Adipose tissue (tissue), 3 donors: ENCODE results near the gene MSMB. TPM values are rescaled to one million over a fixed set of nuclear protein-coding genes. Genes with fewer than 3 reads are reported as not detected.
A peak's percentile ranks its signal among the peaks of the same experiment; 100 is the strongest.

ENCODE experiments used
- H3K27ac ChIP-seq: one replicate; pipeline ENCODE4 v1.5.1; 2013; ENCODE audit warnings: low read depth, low read length
- WGBS, 3 donors: extraction: QIAGEN DNeasy Blood & Tissue Kit; methylation state at CpG; one replicate each; pipeline ENCODE4 v1.1.7; 2013; 5-methylcytosine and 5-hydroxymethylcytosine counted together
- polyA plus RNA-seq, 3 donors: library from polyadenylated mRNA; stranded (reverse); fragments of 200-250 nt; gene quantifications; one replicate each; pipeline ENCODE4 v1.2.3, GENCODE V29; 2013
- donor health status: healthy with polysubstance abuse.
- donor health status: Bipolar disorder and iron deficiency.
- donor health status: healthy.

The MSMB gene
- polyA plus RNA-seq, 3 donors: not detected

DNA sequence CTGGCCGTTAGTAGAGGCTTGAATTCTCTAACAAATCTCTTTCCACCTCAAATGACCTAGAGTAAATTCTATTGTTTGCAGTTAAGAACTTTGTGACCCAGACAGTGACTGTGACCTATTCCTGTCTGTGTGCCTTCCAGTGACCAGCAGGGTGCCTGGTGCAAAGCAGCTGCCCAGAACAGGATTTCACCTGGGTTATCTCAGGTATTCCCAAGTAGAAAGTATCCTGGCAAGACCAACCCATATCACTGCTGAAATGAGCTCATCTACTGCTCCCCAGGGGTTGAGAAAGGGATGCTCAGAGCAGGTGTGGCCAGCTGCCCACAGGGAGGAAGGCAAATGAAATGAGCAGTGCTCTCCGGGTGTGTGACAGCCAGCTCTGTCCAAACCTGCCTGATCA is 2.1 kb upstream of the MSMB start:
- WGBS, 3 donors: 36 to 47% (median 46%) methylated on average over 2 of the region's 2 CpGs
- no peak overlapping the region for H3K27ac ChIP-seq

DNA sequence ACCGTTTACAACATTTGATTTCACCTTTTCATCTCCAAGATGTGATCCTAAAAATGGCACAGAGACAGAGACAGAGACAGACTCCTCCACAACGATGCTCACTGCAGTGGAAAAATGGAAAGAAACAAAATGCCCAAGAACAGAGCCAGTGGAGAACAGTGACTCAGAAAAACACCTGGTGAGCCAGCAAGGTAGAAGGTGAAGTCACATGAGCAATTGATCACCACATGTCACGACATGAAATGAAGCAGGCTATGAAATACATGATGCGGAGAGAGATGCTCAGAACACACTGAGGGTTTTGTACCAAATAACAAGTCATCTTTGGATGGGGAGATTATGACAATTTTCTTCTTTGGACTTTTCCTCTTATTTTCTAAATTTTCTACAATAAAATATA is 3.5 kb downstream of the MSMB start:
- WGBS, 3 donors: 47 to 73% (median 71%) methylated on average over 4 of the region's 4 CpGs
- no peak overlapping the region for H3K27ac ChIP-seq

DNA sequence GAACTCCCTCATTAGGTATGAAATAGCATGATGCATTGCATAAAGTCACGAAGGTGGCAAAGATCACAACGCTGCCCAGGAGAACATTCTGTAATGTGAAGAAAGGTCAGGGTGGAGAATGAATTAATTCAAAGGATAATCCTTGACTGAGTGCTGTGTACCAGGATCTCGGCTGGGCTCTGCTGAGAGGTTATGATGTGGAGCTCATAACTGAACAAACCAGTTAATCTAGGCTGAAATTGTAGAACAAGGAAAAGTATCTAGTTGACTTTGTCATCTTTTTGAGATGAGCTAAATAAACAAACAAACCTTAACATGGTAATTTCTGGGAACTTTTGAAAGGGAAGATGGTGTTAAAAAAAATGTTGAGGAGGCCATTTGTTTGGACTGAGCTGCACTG is 6.1 kb downstream of the MSMB start:
- no peak overlapping the region for H3K27ac ChIP-seq
- WGBS, 3 donors: 75 to 90% (median 86%) methylated on average over 3 of the region's 3 CpGs

DNA sequence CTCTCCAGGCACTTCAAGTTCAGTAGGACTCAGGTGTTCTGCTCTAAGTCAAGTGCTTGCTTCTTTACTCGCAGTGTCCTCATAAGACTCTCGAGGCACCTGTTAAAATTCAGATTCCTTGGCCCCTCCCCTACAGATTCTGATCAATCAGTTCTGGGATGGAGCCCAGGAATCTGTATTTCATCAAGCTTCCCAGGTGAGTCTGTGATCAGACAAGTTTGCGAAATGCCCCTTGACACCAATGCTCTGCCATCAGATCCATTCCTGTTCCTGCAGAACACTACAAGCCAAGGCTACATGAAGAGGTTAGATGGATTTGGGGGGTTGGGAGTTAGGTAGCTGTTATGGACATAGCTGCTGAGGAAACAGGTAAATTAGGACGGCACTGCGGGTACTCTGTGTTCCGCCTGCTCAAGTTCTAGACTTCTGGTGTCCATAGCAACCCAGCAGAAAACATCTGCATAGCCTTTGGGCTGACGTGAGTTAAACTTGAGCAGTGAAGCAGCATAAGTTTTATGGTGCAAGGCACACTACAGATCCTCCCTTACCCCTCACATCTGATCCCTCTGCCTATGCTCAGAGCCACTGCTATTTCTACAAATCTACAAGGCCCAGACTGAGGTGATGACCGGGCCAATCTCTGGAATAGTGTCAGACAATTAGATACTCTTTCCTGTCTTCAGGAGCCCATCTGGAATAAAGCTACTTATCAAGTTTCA is 8.8 kb downstream of the MSMB start:
- H3K27ac ChIP-seq: no peak overlapping the region
- WGBS, 3 donors: 87 to 90% (median 90%) methylated on average over 8 of the region's 8 CpGs

DNA sequence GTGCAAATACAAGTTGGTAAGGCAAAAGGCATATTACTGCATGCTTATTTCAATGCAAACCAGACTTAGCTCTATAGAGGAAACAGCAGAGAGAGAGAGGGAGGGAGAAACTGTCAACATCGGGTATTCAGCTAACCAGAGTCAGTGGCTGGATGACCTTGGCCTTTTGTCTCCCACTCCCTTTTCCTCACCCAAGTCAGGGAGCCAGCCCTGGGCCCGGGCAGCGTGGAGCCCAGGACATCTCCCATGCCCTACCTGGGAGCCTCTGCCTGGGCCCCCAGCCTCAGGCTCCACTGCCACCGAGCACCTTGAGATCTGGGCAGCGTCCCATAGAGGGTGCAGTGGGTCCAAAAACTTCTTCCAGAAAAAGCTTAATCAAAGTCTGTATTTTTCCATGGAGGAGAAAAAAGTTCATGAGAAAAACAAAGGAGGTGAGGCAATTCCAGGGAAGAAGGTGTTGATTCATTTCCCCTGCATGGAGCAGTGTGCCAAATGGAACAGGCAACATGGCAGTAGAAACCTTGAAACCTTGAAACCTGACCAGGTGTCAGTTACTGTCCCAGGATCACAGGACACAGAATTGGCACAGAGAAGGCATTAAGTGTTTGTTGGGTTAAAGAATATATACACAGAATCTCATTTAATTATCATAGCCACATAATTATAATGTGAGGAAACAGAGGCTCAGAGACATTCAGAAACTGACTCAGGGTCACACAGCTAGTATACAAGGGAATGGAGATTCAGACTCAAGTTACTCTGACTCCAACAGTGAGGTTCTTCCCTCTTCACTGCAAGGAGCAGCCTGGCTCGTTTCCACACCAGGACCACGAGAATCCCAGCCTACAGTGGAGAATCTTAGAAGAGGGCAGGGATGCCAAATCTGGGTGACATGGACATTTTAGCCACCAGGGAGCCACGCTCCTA is 9.9 kb downstream of the MSMB start:
- WGBS, 3 donors: 56 to 70% (median 57%) methylated on average over 8 of the region's 8 CpGs
- no peak overlapping the region for H3K27ac ChIP-seq

DNA sequence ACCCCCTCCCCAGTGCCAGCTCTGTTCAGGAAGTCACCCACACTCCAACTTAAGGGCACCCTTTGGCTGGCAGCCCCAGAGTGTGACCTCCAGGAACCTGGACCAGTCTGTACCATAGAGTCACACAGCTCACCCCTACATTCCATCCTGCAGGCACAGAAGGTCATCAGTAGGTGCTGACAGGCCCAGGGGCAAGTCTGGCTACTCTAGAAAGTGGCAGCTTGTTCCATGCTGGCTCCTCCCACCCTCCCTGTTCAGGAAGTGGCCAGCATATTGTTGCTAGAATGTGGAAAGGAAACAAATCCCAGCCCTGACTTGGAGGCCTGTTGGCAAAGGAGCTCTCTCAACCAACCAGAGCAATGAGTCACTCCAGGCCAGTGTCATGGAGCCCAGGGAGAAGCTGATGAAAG is 12.5 kb downstream of the MSMB start:
- no peak overlapping the region for H3K27ac ChIP-seq

DNA sequence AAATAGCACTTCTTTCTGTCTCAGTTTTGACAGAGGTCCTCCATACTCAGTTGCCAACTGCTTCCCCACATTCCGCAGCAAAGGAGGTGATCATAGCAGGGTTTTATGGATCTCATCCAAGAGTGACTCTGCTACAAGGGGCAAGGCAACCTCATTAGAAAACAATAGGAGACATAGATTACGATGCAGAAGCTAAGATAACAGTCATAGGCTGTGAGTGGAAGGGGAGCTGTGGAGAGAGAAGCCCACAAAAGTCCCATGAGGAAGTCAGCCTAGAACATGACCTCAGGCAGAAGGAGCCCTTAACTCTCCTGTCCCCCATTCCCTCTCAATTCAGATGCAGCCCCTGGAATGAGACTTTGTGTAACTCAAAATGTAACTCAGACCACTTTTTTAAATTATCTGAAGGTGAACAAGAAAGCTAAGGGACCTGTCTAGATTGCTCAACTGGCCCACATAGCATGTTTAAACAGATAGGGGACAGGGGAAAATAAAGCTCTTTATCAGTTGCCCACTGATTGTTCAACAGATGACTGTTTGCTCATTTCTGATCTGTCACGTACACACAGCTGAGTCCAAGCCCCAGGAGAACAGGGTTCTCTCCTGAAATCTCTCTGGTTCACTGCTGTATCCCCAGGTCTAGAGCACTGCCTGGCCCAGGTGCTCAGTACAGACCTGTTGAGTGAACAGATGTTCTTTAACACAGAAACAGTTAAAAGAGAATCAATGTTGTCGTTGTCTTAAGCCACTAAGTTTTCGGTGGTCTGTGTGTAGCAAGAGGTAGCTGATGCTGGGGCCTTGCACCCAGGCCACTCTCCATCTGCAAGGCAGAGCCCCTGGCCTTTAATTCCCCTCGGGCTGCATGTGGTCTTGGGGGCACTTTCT is 14.2 kb downstream of the MSMB start:
- H3K27ac ChIP-seq: no peak overlapping the region
- 57 to 78% (median 71%) methylated on average over 6 of the region's 6 CpGs for WGBS, 3 donors

DNA sequence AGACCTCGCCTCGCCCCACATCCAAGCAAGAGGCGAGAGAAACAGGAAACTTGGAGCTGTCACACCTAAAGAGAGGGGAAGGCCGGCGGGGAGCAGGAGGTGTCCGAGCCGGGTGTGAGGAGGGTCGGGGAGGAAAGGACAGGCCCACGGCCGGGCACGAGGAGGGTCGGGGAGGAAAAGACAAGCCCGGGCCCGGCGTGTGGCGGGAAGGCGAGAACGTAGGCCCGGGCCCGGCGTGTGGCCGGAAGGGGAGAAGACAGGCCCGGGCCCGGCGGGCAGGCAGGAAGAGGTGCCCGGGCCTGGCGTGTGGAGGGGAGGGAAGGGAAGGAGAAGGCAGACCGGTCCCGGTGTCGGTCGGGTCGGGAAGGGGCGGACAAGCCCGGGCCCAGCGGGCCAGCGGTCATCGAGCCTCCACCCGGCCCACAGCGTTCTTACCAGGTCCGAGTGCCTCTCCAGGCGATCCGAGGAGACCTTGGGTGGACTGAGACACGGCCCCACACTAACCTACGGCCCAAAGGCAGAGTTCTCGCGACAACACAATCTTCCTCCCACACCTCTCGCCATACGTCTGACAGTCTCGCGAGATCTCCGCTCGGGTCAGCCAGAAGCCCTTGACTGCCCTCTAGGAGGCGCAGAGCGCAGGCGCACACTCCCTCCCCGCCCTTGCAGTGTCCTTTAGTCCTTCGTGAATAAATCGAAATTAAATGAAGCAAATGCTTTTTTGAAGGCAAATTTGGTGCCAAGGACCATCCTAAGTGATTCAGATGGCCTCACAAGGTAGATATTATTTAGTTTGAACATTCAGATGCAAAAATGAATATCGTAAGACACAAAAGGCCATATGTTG is 15.8 kb downstream of the MSMB start, which contains the start of gene NCOA4:
Gene NCOA4 (minus strand): TSS at position 533 of the 847 bp plus-strand sequence. CDS start 13,943 bp downstream, outside the sequence.
- peak within 1 kb of the TSS; percentile 71 for H3K27ac ChIP-seq
- WGBS, 3 donors: 1% methylated on average over 54 to 59 of the region's 59 CpGs

DNA sequence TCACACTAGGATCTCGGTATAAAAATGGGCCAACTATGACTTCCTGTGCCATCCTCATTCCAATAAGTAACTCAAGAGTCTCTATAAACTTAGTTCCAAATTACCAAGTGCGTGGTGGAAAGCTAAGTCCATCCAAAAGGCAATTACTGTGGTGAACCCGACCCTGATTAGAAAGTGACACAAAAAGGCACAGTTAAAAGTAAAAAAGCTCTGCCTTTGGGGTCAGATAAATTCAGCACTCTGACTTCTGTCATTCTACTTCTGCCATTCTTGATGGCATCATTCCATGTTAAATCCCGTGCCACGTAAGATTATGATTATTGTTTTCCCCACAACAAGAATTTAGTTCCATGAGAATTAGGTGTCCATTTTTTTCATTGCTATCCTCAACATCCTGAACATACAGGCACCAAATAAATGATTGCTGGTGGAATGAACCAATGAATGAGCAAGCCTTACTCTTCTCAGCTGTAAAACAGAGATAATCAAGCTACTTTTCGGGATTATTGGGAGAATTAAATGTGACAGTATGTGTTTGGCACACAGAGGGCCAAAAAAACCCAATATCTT is 16.5 kb downstream of the MSMB start:
- no peak overlapping the region for H3K27ac ChIP-seq
- 7 to 17% (median 15%) methylated on average over 6 of the region's 6 CpGs for WGBS, 3 donors

DNA sequence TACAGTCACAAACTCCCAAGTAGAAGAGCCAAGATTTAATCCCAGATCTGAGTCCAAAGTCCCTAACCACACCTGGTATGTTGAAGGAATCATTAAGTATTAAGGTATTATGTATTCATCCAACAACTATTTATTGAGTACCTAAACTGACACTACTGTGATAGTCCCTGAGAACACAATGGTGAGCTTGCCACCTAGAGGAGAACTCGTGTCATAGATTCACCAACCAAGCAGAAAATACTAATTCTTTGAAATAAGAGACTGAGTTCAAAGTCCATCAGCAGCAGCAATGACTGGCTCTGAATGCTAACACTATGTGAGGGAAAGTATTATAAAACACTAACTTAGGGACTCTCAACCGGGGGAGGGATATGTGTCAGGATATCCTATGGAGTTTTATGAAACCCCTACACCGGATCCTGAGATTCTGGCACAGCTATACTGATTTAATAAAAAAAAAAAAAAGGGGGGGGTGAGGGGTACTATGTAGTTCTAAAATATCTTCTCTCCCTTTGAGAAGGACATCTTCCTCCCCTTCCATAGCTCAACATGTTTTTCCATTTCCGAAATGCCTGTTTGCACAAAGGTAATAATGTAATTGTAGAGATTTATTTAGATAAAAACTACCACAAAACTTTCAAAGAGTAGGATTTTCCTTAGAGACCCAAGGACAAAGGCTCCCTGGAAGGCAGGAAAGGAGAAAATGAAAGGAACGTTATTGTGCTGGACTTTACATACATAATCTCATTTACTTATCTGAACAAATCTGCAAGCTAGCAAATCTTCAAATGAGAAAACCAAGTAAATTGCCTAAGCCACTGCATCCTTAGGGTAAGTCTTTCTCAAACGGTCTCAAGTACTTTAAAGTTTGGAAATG is 17.2 kb downstream of the MSMB start:
- no peak overlapping the region for H3K27ac ChIP-seq
- WGBS, 3 donors: 11 to 25% (median 19%) methylated on average over 6 of the region's 6 CpGs

DNA sequence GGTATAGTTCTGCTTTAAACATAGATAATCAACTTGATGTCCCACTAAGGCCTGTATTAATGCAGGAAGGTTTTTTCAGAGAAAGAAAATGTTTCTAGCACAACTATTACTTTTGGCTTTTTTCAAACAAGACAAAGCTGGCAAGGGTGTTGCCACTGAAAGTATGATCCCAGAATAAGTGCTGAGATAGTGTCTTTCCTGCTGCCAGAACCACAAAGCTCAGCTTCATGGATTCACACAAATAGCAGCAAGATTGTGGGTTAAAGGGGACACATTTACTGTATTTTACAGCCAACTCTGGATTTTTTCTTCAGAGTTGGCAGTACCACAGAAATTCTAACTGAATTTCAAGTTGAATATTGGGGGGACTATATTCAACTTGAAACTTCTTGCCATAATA is 20.0 kb downstream of the MSMB start:
- H3K27ac ChIP-seq: no peak overlapping the region

DNA sequence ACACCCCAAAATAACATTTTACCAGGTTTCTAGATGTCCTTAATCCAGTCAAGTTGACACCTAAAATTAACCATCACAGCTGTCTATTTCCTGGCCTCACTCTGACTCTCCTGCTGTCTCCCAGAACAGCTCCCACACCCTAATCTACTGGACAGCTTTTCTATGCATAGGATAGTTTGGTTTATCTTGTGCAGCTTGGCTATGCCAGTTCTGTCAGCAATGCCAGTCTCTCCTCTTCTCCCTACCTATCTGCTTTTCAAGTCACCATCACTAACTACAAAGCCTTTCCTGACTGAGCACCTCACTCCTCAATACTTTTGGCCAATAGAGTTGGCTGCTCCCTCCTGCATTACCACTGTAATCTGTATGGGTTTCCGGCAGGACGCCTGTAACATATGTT is 20.7 kb downstream of the MSMB start:
- no peak overlapping the region for H3K27ac ChIP-seq
- 74 to 78% (median 77%) methylated on average over 2 of the region's 2 CpGs for WGBS, 3 donors

DNA sequence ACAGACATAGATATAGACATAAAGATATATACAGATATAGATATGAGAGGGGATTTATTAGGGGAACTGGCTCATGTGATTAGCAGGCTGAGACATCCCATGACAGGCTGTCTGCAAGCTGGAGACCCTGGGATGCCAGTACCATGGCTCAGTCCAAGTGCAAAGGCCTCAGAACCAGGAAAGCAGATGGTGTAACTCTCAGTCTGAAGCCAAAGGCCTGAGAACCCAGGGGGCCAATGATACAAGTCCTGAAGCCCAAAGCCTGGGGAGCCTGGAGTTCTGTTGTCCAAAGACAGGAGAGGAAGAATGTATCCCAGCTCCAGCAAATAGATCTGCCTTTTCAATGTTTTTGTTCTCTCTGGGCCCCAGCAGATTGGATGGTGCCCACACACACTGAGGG is 21.1 kb downstream of the MSMB start:
- no peak overlapping the region for H3K27ac ChIP-seq

DNA sequence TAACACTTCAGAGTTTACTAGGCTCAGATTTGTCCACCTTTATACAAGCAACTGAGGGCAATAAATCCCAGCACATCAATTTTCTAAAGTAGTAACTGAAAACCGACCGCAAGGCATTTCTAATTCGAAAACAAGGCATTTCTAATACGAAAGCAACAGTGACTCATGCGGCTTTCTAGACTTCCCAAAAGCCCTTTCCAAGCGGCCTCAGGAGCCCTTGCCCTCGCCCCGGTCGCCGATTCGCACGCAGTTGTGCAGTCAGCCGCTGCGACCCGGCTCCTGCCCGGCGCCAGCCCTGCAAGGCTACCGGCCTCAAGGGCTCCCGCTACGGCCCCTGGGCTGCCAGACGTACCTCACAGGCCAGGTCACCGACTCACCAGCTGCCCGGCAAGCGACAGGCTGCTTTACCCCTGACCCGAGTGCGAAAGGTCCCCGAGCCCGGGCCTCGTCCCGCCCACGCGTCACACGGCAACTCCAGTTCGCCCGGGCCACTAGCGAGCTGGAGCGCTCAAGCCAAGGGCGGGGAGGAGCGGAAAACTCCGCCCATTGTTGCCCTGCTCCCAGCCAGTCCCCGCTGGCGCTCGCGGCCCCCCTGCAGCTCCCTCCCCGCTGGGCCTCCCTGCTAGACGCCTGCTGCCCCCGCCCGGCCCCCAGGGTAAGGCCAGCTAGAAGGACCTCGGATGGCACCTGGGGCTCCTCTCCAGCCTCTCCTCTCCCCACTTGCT is 22.9 kb downstream of the MSMB start:
- WGBS, 3 donors: 0 to 1% (median 1%) methylated on average over 43 to 49 of the region's 49 CpGs
- H3K27ac ChIP-seq: peak overlapping the region; percentile 73

DNA sequence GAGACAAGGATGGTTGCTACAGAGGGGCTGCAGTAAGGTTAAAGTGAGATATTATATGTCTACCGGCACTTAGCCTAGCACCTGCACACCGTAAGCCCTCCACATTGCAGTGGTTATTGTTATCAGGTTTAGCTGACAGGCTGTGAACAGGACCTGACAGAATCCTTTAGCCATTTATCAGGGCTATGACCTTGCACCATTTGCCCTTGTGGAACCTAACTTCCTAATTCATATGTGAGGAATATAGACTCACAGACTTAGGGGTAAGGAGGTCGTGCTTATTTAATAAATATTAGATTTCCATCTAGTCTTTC is 25.8 kb downstream of the MSMB start:
- H3K27ac ChIP-seq: no peak overlapping the region
- WGBS, 3 donors: 29 to 66% (median 56%) methylated on average over 3 of the region's 3 CpGs

DNA sequence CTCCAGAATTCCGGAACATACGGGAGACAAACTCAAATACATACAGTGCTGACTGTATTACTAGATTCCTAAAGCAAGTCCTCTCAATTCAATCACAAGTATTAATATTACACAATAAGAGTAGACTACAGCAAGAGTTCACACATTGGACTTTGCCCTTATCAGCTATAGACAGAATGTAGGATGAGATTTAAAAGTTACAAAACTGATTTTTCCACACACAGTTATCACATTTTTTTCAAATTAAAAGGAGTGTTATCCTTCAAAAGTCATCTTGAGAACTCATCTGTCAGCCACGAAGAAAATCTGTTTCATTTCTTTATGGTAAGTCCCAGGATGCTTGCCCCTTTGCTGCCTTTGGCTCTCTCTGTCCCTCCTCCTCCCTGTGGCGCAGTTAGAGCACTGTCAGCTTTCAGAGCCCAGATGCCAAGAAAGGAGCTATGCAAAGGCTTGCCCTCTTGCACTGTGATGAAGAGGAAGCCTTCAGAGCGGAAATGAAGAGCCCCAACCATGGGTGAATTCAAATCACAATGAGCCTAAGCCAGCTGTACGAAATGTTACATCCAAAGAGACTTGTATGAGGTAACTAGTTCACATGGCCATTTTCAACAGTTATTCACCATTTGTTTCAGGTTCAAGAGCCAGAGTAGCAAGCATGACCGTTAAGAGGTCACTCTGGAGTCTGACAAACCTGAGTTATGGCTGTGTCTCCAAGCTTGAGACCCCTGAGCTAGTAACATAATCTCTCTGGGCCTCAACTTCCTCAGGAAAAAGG is 26.3 kb downstream of the MSMB start:
- 41 to 55% (median 45%) methylated on average over 7 of the region's 7 CpGs for WGBS, 3 donors
- H3K27ac ChIP-seq: no peak overlapping the region
